ENCODE results near the gene JSRP1.
A peak's percentile ranks its signal among the peaks of the same experiment; 100 is the strongest.

JSRP1 gene

GRCh38 chr19:2251106-2252054 lies 4.8 kb downstream of the JSRP1 start:
- Histone ChIP-seq H3K27me3 (ENCODE audit: insufficient read depth, poor library complexity, severe bottlenecking) (peaks cover 27% of the 10 kb centered on the region), H3K4me3 (replicated peaks; ENCODE audit: insufficient read depth, low read length) (no peak overlapping the region), H3K27ac (replicated peaks) (no peak overlapping the region)
- TF ChIP-seq, protein P1, sequence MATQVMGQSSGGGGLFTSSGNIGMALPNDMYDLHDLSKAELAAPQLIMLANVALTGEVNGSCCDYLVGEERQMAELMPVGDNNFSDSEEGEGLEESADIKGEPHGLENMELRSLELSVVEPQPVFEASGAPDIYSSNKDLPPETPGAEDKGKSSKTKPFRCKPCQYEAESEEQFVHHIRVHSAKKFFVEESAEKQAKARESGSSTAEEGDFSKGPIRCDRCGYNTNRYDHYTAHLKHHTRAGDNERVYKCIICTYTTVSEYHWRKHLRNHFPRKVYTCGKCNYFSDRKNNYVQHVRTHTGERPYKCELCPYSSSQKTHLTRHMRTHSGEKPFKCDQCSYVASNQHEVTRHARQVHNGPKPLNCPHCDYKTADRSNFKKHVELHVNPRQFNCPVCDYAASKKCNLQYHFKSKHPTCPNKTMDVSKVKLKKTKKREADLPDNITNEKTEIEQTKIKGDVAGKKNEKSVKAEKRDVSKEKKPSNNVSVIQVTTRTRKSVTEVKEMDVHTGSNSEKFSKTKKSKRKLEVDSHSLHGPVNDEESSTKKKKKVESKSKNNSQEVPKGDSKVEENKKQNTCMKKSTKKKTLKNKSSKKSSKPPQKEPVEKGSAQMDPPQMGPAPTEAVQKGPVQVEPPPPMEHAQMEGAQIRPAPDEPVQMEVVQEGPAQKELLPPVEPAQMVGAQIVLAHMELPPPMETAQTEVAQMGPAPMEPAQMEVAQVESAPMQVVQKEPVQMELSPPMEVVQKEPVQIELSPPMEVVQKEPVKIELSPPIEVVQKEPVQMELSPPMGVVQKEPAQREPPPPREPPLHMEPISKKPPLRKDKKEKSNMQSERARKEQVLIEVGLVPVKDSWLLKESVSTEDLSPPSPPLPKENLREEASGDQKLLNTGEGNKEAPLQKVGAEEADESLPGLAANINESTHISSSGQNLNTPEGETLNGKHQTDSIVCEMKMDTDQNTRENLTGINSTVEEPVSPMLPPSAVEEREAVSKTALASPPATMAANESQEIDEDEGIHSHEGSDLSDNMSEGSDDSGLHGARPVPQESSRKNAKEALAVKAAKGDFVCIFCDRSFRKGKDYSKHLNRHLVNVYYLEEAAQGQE (IDR thresholded peaks at IDR 0.05; ENCODE audit: insufficient replicate concordance, low read depth): no peak
- TF ChIP-seq, protein P2, sequence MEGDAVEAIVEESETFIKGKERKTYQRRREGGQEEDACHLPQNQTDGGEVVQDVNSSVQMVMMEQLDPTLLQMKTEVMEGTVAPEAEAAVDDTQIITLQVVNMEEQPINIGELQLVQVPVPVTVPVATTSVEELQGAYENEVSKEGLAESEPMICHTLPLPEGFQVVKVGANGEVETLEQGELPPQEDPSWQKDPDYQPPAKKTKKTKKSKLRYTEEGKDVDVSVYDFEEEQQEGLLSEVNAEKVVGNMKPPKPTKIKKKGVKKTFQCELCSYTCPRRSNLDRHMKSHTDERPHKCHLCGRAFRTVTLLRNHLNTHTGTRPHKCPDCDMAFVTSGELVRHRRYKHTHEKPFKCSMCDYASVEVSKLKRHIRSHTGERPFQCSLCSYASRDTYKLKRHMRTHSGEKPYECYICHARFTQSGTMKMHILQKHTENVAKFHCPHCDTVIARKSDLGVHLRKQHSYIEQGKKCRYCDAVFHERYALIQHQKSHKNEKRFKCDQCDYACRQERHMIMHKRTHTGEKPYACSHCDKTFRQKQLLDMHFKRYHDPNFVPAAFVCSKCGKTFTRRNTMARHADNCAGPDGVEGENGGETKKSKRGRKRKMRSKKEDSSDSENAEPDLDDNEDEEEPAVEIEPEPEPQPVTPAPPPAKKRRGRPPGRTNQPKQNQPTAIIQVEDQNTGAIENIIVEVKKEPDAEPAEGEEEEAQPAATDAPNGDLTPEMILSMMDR (IDR thresholded peaks at IDR 0.05; ENCODE audit: insufficient read depth, low read length): no peak
- TF ChIP-seq SPI1 (IDR thresholded peaks at IDR 0.05; ENCODE audit: borderline replicate concordance, low read depth): no peak
- TF ChIP-seq POLR2AphosphoS5 (IDR thresholded peaks at IDR 0.05; ENCODE audit: low read depth): no peak
- TF ChIP-seq GABPA (IDR thresholded peaks at IDR 0.05; ENCODE audit: low read depth): no peak
- DNase-seq (ENCODE audit: low read depth in 1 of 2, low spot score in 1 of 2): no peak

DNA sequence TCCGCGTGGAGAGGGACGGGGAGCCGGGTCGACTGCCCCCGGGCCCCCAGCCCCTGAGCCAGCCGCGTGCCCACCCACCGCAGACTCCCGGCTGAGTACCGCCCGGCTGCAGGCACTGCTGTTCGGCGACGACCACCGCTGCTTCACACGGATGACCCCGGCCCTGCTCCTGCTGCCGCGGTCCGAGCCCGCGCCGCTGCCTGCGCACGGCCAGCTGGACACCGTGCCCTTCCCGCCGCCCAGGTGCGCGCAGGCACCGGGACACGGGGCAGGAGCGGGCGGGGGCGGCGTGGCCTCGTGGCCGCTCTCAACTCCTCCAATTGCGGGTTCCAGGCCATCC lies 5.5 kb downstream of the JSRP1 start:
- Histone ChIP-seq H3K27ac (replicated peaks) (no peak overlapping the region), H3K4me3 (replicated peaks; ENCODE audit: insufficient read depth, low read length) (no peak overlapping the region), H3K27me3 (ENCODE audit: insufficient read depth, poor library complexity, severe bottlenecking) (peaks cover 27% of the 10 kb centered on the region)
- DNase-seq (ENCODE audit: low read depth in 1 of 2, low spot score in 1 of 2): no peak
- TF ChIP-seq, protein P2 (IDR thresholded peaks at IDR 0.05; ENCODE audit: insufficient read depth, low read length): no peak
- TF ChIP-seq GABPA (IDR thresholded peaks at IDR 0.05; ENCODE audit: low read depth): no peak
- TF ChIP-seq SPI1 (IDR thresholded peaks at IDR 0.05; ENCODE audit: borderline replicate concordance, low read depth): no peak
- TF ChIP-seq, protein P1 (IDR thresholded peaks at IDR 0.05; ENCODE audit: insufficient replicate concordance, low read depth): no peak
- TF ChIP-seq POLR2AphosphoS5 (IDR thresholded peaks at IDR 0.05; ENCODE audit: low read depth): no peak

- Histone ChIP-seq H3K27me3 (ENCODE audit: insufficient read depth, poor library complexity, severe bottlenecking) (peaks cover 27% of the 10 kb centered on the region), H3K27ac (replicated peaks) (no peak overlapping the region), H3K4me3 (replicated peaks; ENCODE audit: insufficient read depth, low read length) (no peak overlapping the region)
- no peak for DNase-seq (ENCODE audit: low read depth in 1 of 2, low spot score in 1 of 2)
- TF ChIP-seq SPI1 (IDR thresholded peaks at IDR 0.05; ENCODE audit: borderline replicate concordance, low read depth): no peak
- no peak for TF ChIP-seq GABPA (IDR thresholded peaks at IDR 0.05; ENCODE audit: low read depth)
- TF ChIP-seq, protein P1 (IDR thresholded peaks at IDR 0.05; ENCODE audit: insufficient replicate concordance, low read depth): no peak
- TF ChIP-seq, protein P2 (IDR thresholded peaks at IDR 0.05; ENCODE audit: insufficient read depth, low read length): no peak
- TF ChIP-seq POLR2AphosphoS5 (IDR thresholded peaks at IDR 0.05; ENCODE audit: low read depth): peak; percentile 37
These were observed 6.1 kb downstream of the JSRP1 start for GRCh38 chr19:2249880-2250765.
